Smooth muscle cell of the umbilical artery (primary cell): ENCODE results near the gene SPDYE17. TPM values are rescaled to one million over a fixed set of nuclear protein-coding genes. Genes with fewer than 3 reads are reported as not detected.

ENCODE experiments used
- total RNA-seq: library from RNA; depleted of rRNA; stranded (reverse); fragments of >200 nt; gene quantifications from 2 replicates; pipeline ENCODE4 v1.2.3, GENCODE V29; 2014

Gene SPDYE17
- not detected in 2 replicates for total RNA-seq

GRCh38 chr7:77032261-77032660 is at the start of gene SPDYE17:
Gene SPDYE17 (minus strand): TSS chr7:77032361. CDS start chr7:77030570, 1,791 bp downstream.

GRCh38 chr7:77062557-77062956 is 30.4 kb upstream of the SPDYE17 start, which contains the start of gene SPDYE18:
Gene SPDYE18 (minus strand): TSS chr7:77062558. CDS start chr7:77060512, 2,046 bp downstream.

Other genes with a start within 250 kb of the SPDYE17 start
- gene SPDYE18, start 30.2 kb upstream of the SPDYE17 start, total RNA-seq: 0.14 TPM in 1 of 2 replicates, not detected in the other
- 1.5 and 2.5 TPM in 2 replicates for gene CCDC146, start 90.3 kb upstream of the SPDYE17 start, total RNA-seq
- gene FGL2, start 167.5 kb upstream of the SPDYE17 start, total RNA-seq: 0.09 and 0.30 TPM in 2 replicates